ENCODE measurements around the gene CTNNA3. TPM values are rescaled to one million over a fixed set of nuclear protein-coding genes. Genes with fewer than 3 reads are reported as not detected.

CTNNA3 gene
- total RNA-seq, 1 donor from 2014 or later, result under 0.01 TPM

DNA sequence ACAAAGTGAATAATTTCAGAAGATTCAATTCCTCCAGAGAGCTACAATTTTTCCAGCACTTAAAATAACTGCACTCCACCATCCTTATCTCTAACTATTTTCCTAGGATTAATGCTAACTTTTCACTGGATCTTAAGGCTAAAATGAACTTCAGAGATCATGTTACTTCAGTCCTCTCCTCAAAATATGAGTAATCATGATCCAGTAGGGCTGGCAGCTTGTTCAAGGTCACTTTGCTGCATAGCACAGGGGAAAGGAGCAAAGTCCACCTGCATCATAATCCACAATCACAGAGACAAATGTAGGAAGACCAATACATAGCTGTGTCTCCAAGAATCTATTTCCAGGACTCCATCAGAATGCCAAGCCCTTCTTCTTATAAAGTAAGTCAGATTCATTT lies 619.9 kb downstream of the CTNNA3 start:
- Histone ChIP-seq H3K36me3 (no peaks in the 10 kb centered on the region), H3K27ac (no peak overlapping the region), H3K27me3 (no peaks in the 10 kb centered on the region), H3K4me1 (no peaks in the 10 kb centered on the region), H3K4me3 (no peak overlapping the region), H3K9me3 (no peaks in the 10 kb centered on the region)
- TF ChIP-seq, protein P1, sequence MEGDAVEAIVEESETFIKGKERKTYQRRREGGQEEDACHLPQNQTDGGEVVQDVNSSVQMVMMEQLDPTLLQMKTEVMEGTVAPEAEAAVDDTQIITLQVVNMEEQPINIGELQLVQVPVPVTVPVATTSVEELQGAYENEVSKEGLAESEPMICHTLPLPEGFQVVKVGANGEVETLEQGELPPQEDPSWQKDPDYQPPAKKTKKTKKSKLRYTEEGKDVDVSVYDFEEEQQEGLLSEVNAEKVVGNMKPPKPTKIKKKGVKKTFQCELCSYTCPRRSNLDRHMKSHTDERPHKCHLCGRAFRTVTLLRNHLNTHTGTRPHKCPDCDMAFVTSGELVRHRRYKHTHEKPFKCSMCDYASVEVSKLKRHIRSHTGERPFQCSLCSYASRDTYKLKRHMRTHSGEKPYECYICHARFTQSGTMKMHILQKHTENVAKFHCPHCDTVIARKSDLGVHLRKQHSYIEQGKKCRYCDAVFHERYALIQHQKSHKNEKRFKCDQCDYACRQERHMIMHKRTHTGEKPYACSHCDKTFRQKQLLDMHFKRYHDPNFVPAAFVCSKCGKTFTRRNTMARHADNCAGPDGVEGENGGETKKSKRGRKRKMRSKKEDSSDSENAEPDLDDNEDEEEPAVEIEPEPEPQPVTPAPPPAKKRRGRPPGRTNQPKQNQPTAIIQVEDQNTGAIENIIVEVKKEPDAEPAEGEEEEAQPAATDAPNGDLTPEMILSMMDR (IDR thresholded peaks at IDR 0.05), result no peak
- intact Hi-C loops (cut with DNase I), result no loop called here
- no peak for DNase-seq (ENCODE audit: low spot score in 2 of 2)

DNA sequence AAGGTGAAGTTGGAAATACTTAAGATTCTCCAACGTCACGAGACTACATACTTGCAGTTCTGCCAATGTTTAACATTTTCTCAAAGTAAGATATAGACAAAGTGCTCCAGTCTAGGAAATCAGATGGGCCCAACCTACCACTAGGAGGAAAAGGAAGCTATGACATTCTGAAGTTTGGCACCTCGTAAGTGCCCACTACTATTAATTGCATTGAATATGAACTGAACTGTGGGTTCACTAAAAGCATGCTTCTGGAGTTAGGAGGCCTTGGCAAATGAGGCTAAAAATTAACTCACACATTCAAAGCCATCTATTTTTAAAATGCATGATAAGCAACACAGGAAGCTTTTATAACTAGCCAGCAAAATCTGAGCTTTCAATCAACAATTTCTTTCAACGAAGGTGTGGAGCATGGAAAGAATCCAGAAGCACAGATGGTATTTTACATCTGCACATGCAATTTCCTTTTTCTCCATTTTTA lies 620.5 kb downstream of the CTNNA3 start:
- intact Hi-C loops (cut with DNase I), result no loop called here

DNA sequence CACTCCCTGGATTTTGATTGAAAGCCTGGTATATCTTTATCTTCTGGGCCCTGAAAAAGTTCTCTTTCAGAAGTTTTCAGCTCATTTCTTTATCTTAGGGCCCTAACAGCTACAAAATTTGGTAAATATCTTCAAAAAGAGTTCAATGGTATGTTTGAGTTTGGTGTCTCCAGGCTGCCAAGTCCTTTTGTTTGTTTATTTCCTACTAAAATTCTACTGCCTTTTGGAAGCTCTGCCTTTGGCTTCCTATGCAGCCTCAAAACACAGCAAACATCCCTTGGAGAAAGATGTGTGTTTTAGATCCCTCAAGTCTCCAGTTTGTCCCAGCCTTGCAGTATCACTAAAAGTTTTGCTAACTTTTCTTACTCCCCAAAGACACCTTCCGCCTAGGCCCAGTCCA lies 623.3 kb downstream of the CTNNA3 start:
- Histone ChIP-seq H3K36me3 (no peaks in the 10 kb centered on the region), H3K27ac (no peak overlapping the region), H3K27me3 (no peaks in the 10 kb centered on the region), H3K4me3 (no peak overlapping the region), H3K4me1 (no peaks in the 10 kb centered on the region), H3K9me3 (no peaks in the 10 kb centered on the region)
- intact Hi-C loops (cut with DNase I), result no loop called here
- DNase-seq (ENCODE audit: low spot score in 2 of 2), result no peak
- TF ChIP-seq, protein P1 (IDR thresholded peaks at IDR 0.05), result no peak

More for the DNA sequence above, 620.5 kb downstream of the CTNNA3 start:
- DNase-seq (ENCODE audit: low spot score in 2 of 2), result no peak
- Histone ChIP-seq H3K4me3 (no peak overlapping the region), H3K4me1 (no peaks in the 10 kb centered on the region), H3K27me3 (no peaks in the 10 kb centered on the region), H3K36me3 (no peaks in the 10 kb centered on the region), H3K9me3 (no peaks in the 10 kb centered on the region), H3K27ac (no peak overlapping the region)
- TF ChIP-seq, protein P1 (IDR thresholded peaks at IDR 0.05), result no peak

DNA sequence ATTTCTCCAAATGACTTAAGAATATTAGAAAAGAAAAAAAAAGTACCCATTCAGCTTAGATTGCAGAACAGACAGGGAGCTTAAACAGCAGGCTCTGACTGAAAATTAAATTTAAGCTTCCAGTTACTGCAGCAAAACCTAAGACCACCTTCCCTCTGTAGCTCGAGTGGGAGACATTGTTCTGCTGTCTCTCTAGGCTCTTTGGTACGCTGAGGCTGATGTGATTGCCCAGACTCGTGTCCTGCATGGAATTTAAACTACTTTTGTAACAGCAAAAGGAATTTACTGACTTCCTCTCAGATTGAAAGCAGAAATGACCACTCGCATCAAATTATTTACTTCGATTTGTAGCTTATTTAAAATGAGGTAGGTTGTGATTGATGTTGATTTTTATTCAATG lies 645.6 kb downstream of the CTNNA3 start:
- Histone ChIP-seq H3K27ac (no peak overlapping the region), H3K27me3 (no peaks in the 10 kb centered on the region), H3K9me3 (no peaks in the 10 kb centered on the region), H3K4me1 (no peaks in the 10 kb centered on the region), H3K4me3 (no peak overlapping the region), H3K36me3 (no peaks in the 10 kb centered on the region)
- TF ChIP-seq, protein P1 (IDR thresholded peaks at IDR 0.05), result no peak
- intact Hi-C loops (cut with DNase I), result no loop called here
- no peak for DNase-seq (ENCODE audit: low spot score in 2 of 2)

DNA sequence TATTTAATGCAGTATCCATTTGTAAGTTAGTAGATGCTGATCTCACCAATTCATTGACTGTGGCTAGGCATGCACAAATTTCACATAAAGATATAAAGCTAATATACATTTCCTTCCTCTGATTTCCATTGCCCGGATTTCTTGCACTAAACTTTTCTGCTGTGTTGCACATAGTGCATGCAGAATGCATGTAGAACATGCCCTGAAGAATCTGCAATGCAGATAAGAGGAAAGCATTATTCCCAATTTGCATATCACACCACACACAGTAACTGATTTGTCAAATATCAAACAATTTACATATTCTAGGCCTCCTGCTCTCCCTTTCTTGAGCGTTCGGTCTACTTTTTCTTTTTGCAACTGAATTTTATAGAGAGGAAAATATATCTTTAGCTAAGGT lies 646.0 kb downstream of the CTNNA3 start:
- no peaks in the 10 kb centered on the region for H3K27me3 ChIP-seq
- no peaks in the 10 kb centered on the region for H3K36me3 ChIP-seq
- no peaks in the 10 kb centered on the region for H3K9me3 ChIP-seq
- H3K4me3 ChIP-seq, result no peak overlapping the region
- H3K4me1 ChIP-seq, result no peaks in the 10 kb centered on the region
- H3K27ac ChIP-seq, result no peak overlapping the region
- no peak for DNase-seq (ENCODE audit: low spot score in 2 of 2)
- TF ChIP-seq, protein P1 (IDR thresholded peaks at IDR 0.05), result no peak
- intact Hi-C loops (cut with DNase I), result no loop called here

DNA sequence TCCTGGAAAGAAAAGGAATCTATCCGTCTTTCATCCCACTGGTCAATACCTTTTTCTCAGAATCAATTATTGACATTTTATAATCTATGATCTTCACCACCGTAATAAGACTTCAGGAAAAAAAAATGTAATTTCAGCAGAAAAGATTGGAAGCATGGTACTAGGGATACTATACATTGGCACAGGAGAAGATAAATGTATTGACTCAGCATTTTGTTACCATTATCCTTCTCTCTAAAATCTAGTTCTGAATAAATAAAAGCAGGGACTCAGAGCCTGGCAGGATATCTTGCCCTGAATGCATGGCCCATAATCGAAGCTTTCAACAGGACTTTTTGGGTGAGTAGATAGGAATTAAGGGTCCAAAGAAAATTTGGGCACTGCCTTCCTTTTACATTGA lies 649.5 kb downstream of the CTNNA3 start:
- intact Hi-C loops (cut with DNase I), result no loop called here

More for the DNA sequence above, 649.5 kb downstream of the CTNNA3 start:
- no peaks in the 10 kb centered on the region for H3K4me1 ChIP-seq
- no peak overlapping the region for H3K4me3 ChIP-seq
- H3K9me3 ChIP-seq, result no peaks in the 10 kb centered on the region
- TF ChIP-seq, protein P1 (IDR thresholded peaks at IDR 0.05), result no peak
- H3K36me3 ChIP-seq, result no peaks in the 10 kb centered on the region
- no peaks in the 10 kb centered on the region for H3K27me3 ChIP-seq
- no peak for DNase-seq (ENCODE audit: low spot score in 2 of 2)
- H3K27ac ChIP-seq, result no peak overlapping the region

Measured in ascending aorta (tissue), 2 donors.